ENCODE results near the gene RNF224.
A peak's percentile ranks its signal among the peaks of the same experiment; 100 is the strongest.
"Not testable (repeated sequence)": the region's sequence is repeated elsewhere in the genome, so short reads cannot be mapped to it uniquely, and the experiment has no call there.

Gene RNF224

GRCh38 chr9:137240841-137241489 lies 13.7 kb downstream of the RNF224 start, which contains the start of gene TUBB4B:
Gene TUBB4B, plus strand, starts transcription at chr9:137241287. Its CDS starts 74 bp downstream, at chr9:137241361.
- DNase-seq, result peak; percentile 100

- DNase-seq, result peak; percentile 50
Measured at GRCh38 chr9:137241490-137242268, 14.4 kb downstream of the RNF224 start.

- no peak for DNase-seq
Measured at GRCh38 chr9:137242269-137243203, 15.2 kb downstream of the RNF224 start.

GRCh38 chr9:137243266-137243625 lies 15.9 kb downstream of the RNF224 start:
- DNase-seq, result not testable (repeated sequence)

GRCh38 chr9:137243626-137244485 lies 16.6 kb downstream of the RNF224 start:
- DNase-seq, result no peak

GRCh38 chr9:137244486-137245449 lies 17.5 kb downstream of the RNF224 start:
- no peak for DNase-seq

GRCh38 chr9:137245450-137246421 lies 18.4 kb downstream of the RNF224 start:
- DNase-seq, result no peak

GRCh38 chr9:137247135-137247915 lies 20.0 kb downstream of the RNF224 start:
- DNase-seq, result no peak

- no peak for DNase-seq
Measured at GRCh38 chr9:137247916-137248175, 20.5 kb downstream of the RNF224 start.

- peak; percentile 12 for DNase-seq
Measured at GRCh38 chr9:137250329-137251193, 23.3 kb downstream of the RNF224 start.

GRCh38 chr9:137251194-137251461 lies 23.8 kb downstream of the RNF224 start, which contains the start of gene STPG3:
Gene STPG3, plus strand, starts transcription at chr9:137251286. Its CDS starts 1 bp downstream, at chr9:137251287.
- DNase-seq, result no peak

- no peak for DNase-seq
Measured at GRCh38 chr9:137251490-137252268, 24.4 kb downstream of the RNF224 start.

- no peak for DNase-seq
Measured at GRCh38 chr9:137252555-137253506, 25.5 kb downstream of the RNF224 start.

- no peak for DNase-seq
Measured at GRCh38 chr9:137253717-137254623, 26.7 kb downstream of the RNF224 start.
